H1 (cell line): ENCODE data around the gene MRPL34. TPM values are rescaled to one million over a fixed set of nuclear protein-coding genes. Genes with fewer than 3 reads are reported as not detected.
A peak's percentile ranks its signal among the peaks of the same experiment; 100 is the strongest.

ENCODE experiments used
- TEAD4 ChIP-seq: IDR thresholded peaks from 2 replicates; pipeline ENCODE4 v1.6.1; 2012; ENCODE audit warnings: low read depth, low read length, inconsistent platforms, mixed read lengths
- polyA plus RNA-seq, 7 experiments: library from polyadenylated mRNA; depleted of rRNA in 3 of 7; stranded (reverse) in 5 of 7; unstranded in 2 of 7; fragments of >200 nt in 5 of 7; fragments of 200-250 nt in 2 of 7; gene quantifications; 1 replicate in 5 of 7; 2 replicates in 1 of 7; 4 replicates in 1 of 7; pipeline versions ENCODE4 v1.2.1 to v1.2.3, GENCODE V29; 2011 to 2013; ENCODE audit warnings: missing spikeins in 2 of 7, mixed read lengths in 2 of 7
- total RNA-seq: library from RNA; stranded (reverse); fragmentation: NEBNext Ultra II Directional; extraction: Animal tissue kit (Norgen Biotek cat#: 25700); gene quantifications from 2 replicates; pipeline ENCODE4 v1.2.1, GENCODE V29; 2021
- TF ChIP-seq, protein P1 (sequence below): IDR thresholded peaks from 2 replicates; pipeline ENCODE4 v1.6.1; 2012; ENCODE audit warnings: inconsistent platforms

MRPL34 gene
- total and polyA plus RNA-seq, 2 of the 8 experiments (the other 6 are each of a cell fraction or from before 2014, with no cell fraction given) = 91.9 to 99.6 TPM

GRCh38 chr19:17292301-17293074 is 13.2 kb upstream of the MRPL34 start (continued):
- TF ChIP-seq, protein P1, sequence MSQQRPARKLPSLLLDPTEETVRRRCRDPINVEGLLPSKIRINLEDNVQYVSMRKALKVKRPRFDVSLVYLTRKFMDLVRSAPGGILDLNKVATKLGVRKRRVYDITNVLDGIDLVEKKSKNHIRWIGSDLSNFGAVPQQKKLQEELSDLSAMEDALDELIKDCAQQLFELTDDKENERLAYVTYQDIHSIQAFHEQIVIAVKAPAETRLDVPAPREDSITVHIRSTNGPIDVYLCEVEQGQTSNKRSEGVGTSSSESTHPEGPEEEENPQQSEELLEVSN = peak; percentile 78
- TF ChIP-seq TEAD4 = peak; percentile 86
